GM10248 (cell line): Measurements from ENCODE around the gene PGRMC1.

Experiments used
- CTCF ChIA-PET: fragments of 300-600 bp; sonication (Branson Sonifier 250); formaldehyde crosslinking; extraction: SDS; loops from one replicate; lab custom pipeline; 2021; ENCODE audit warnings: antibody characterized with exemption; lab: Yijun Ruan, JAX
- POLR2A ChIA-PET: fragments of 350-650 bp; sonication (Branson Sonifier 250); formaldehyde crosslinking; extraction: SDS; loops from one replicate; lab custom pipeline; 2020; ENCODE audit warnings: antibody characterized with exemption; lab: Yijun Ruan, JAX
- DNase-seq: peaks from one replicate; pipeline ENCODE4 v3.0.0; 2012; ENCODE audit errors: extremely low spot score
- TF ChIP-seq, protein P1 (sequence below): IDR thresholded peaks from 2 replicates; pipeline ENCODE4 v1.5.1; 2012; ENCODE audit warnings: mild to moderate bottlenecking, low read depth; ENCODE audit errors: extremely low read depth, missing control alignments, control extremely low read depth

PGRMC1 gene

DNA sequence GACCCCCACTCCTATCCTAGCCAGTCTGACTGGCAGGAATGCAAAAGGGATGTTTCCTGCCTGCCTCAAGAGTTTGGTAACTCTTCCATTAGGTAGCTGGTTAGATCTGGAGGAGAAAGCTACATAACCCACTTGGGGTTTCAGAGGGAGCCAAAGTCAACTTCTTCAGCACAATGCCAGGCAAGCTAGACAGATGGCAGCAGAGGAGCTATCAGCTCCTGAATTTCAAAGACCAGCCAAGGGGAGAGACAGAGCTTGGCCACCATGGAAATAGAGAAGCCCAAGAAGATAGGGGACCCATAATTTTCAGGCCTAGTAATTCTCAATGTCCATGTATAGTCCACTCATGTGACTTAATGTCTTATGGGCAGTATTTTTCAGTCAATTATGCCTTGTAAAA, 56.4 kb downstream of the PGRMC1 start:
- no peak for DNase-seq
- TF ChIP-seq, protein P1, sequence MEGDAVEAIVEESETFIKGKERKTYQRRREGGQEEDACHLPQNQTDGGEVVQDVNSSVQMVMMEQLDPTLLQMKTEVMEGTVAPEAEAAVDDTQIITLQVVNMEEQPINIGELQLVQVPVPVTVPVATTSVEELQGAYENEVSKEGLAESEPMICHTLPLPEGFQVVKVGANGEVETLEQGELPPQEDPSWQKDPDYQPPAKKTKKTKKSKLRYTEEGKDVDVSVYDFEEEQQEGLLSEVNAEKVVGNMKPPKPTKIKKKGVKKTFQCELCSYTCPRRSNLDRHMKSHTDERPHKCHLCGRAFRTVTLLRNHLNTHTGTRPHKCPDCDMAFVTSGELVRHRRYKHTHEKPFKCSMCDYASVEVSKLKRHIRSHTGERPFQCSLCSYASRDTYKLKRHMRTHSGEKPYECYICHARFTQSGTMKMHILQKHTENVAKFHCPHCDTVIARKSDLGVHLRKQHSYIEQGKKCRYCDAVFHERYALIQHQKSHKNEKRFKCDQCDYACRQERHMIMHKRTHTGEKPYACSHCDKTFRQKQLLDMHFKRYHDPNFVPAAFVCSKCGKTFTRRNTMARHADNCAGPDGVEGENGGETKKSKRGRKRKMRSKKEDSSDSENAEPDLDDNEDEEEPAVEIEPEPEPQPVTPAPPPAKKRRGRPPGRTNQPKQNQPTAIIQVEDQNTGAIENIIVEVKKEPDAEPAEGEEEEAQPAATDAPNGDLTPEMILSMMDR: no peak
- ChIA-PET CTCF (interaction anchor here (1.4 kb wide), 1 partner anchor 9 kb away, joined by 4 read pairs; no protein-coding TSS in a partner anchor), POLR2A (no interaction called here)
